GM21529 (cell line): Measurements from ENCODE around the gene CRYBG2.
"Not testable (repeated sequence)": the region's sequence is repeated elsewhere in the genome, so short reads cannot be mapped to it uniquely, and the experiment has no call there.

Source experiments
- ATAC-seq: cut with Tn5 transposase; IDR thresholded peaks from one replicate; pipeline ENCODE4 v1.9.1; 2021; ENCODE audit not compliant: unreplicated experiment

The CRYBG2 gene, protein sequence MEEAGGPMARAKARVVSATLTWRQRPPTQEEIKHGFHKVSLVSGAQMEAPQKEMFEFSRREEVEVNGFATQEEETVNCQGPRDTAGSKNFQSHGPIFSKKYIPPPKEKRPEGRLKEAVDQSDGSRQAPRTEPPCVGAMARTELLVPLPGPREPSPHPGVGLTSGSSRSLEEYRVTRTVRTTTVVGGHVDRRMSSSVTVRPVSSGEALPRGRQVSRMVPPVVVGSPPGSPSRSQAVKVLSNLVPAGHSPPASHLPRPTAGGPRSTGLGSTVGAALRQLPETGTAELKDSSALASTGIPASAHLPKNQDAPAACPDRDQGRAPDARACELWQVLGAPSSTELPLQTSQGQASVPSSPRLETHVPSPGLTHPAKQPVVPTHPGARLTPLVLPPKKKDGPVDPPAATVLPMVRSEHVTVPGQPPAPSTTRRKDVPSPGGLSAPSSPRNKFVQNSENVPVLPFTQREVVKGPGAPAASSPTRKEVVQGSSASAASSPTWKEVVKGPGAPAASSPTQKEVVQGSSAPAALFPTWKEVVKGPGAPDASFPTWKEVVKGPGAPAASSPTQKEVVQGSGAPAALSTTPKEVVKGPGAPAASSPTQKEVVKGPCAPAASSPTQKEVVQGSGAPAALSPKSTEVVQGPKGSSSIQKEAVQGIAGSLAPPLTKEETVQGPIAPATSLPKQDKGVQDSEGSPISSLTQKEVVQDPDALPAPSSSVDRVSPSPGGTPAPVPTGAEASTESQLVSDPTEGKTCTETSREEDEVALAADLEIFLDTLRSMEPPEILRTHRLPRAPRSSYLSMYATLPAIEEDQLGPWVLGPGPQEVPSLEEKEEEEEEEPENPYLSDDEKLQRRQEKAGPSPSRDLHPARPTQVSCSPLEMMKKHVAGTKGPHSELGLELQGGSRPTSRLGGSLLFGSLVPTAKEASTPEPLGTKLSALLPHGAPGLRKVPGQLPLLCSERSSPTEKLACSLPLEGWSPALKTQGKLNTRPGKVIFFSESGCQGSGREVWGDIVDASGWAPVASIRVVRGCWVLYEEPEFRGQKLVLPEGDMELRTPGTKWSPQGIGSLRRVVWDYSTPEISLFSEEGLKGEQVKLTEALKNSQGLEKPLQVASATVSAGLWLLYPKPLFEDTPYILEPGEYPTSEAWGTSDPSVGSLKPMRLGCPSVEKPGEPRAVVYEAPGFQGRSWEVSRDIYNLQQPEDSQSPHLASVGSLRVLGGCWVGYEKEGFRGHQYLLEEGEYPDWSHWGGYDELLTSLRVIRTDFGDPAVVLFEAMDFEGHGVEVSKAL (N-terminal part only)

DNA sequence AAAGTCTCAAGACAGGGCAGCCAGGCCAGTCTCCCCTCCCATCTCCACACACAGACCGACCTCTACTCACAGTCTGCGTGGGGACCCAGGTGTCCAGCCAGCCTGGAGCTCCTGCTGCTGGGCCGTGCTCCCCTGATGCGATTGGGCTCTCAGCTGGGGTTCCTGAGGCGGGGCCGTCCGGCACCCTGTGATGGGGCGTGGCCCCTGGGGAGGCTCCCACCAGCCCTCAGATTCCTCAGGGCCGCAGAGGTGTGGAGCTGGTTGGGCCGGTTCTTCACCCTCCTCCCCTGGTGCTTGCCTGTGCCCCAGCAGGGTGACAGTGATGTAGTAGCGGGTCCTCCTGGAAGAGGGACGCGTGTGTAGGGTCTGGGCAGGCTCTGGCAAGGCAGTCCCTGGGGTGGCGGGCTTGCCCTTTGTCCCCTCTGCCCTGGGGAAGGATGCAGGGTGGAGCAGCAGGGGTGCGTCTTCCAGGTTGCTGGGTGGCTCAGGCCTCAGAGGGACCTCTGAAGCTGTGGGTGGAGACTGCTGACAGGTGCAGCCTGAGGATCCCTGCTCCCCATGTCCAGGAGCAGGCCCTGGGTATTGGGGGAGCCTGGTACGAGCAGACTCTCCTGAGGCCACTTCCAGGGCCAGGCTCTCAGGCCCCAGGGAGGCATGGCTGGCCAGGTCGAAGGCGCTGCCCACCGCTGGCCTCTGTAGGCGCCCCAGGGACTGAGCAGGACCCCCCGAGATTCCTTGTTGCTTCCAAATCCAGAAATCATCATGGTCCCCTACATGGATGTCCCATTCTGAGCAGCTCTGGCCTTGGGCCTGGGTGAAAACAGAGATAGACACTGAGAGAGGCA lies at the start of gene CRYBG2:
Gene CRYBG2 (minus strand): TSS at position 155 of the 845 bp plus-strand sequence. CDS start 7,473 bp downstream, outside the sequence.
- no peak for ATAC-seq

DNA sequence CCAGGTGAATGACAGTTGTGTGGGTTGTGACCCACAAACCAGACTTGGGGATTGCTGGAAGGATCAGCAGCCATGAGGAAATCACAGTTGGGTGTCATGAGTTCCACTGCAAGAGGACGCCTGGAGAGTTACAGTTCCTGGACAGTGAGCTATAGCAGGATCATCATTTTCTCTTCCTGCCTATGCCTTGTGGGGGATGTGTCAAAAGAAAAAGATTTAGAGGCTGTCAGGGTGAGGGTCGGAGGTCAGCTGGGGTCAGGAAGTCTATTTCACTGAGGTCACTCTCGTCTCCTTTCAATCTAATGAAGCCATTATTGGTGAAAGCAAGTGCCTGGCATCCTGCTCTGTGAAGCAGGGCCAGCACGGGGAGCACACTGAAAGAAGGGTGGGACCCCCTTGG lies 49.7 kb upstream of the CRYBG2 start:
- ATAC-seq = no peak

DNA sequence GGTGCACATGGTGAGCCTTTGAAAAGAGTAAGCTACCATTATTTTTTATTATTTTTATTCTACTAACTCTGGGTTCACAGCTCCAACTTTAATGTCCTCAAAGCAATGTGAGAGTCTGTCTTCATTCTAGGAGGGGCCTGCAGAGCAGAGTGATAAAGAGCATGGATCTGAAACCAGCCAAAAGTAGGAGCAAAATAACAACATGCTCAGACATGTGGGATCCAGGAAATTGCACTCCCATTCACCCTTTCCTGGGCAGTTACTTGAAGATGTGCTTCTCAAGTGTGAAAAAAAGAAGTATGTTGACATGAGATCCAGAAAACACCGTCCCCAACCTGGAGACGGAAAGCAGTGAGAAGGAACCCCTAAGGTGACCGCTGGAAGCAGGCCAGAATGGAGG lies 48.0 kb upstream of the CRYBG2 start:
- ATAC-seq = no peak

DNA sequence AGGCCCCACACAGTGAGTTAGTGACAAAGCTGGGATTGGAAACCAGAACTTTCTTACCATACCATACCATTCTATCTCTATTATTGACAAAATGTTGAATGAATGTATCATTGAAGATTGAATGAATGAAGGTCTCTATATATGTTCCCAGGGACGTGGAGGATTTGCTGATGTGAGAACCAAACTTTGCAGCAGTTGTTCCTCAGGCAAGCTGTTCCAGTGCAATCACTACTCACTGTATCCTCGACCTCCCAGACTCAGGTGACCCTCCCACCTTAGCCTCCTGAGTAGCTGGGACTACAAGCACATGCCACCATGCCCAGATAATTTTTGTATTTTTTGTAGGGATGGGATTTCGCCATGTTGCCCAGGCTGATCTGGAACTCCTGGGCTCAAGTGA lies 45.1 kb upstream of the CRYBG2 start:
- no peak for ATAC-seq

DNA sequence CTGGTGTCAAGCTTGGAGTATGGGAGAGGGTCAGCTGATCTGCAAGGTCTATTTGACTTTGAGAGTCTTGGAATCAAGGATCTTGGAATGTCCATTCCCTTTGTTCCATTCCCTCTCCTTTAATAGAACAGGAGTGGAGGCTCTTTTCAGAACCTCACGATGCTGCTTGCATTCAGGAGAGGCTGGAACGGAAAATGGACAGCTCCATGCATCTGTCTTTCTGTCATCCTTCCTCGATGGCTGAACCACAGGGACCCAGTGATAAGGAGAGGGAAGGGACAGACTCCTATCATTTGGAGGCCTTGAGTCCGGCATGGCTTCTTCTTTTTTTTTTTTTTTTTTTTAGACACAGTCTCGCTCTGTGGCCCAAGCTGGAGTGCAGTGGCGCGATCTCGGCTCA lies 41.8 kb upstream of the CRYBG2 start:
- no peak for ATAC-seq

DNA sequence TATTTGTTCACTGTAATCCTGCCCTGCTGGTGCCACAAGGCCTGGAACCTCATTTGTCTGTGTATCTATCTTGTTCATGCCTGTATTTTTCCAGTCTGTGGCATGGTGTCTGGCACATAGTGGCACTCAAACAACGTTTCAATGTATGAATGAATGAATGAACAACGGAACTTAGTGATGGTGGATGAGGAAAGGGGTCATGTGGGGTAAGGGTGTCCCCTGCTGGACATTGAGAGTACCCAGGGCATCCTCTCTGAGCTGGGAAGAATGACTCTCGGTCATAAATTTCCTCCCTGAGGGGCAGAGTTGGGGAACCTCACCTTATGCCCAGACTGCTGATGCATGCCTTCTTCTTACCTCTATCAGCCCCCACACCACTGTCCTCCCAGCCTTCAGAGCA lies 37.5 kb upstream of the CRYBG2 start:
- ATAC-seq = no peak

DNA sequence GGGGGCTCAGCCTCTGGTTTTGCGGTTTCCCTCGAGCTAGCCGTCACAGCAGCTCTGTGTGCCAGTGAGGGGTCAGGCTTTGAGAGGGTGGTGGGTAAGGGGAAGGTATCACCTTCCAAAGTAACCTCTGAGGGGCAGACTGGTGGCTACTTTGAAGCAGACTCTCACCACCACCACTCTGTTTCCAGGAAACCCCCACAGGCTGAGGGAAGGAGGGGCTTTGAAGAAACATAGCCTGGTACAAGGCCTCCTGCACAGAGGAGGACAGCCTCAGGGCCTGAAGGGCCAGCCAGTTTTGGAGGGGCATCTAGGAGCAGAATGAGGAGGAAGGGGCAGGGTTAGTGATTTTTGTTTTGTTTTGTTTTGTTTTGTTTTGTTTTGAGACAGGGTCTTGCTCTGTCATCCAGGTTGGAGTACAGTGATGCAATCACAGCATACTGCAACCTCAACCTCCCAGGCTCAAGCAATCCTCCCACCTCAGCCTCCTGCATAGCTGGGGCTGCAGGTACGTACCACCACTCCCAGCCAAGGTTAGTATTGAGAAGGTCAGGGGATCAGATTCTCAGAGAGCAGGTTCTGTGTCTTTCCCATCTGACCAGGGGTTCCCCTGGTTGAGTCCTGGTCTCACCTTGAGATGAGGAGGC lies 35.8 kb upstream of the CRYBG2 start:
- ATAC-seq = no peak

DNA sequence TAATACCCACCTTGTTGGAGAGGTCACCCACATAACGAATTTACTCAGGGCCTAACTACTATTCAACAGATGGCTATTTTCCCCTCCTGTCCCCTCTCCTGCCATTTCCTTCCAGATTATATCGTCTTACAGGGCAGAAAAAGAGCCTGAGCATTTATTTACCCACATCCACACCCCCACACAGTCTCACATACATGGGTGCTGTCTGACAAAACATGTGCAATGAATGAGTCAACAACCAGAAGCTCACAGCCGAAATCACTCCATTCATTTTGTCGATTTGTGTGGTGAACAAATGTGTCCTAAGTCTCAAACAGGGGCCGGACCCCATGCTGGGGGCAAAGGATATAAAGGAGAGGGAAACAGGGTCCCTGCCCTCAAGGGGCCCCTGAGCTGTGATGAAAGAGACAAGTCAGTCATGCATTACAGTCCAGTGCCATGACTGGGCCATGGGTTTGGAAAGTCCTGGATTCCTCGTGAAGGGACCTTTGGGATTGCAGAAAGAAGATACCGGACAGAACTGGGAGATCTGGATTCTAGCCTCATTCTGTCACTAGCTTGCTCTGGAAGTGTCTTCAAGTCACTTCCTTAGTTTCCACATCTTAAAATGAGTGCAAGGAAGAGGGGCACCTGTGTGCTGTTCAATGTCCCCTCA lies 35.0 kb upstream of the CRYBG2 start:
- ATAC-seq = no peak

DNA sequence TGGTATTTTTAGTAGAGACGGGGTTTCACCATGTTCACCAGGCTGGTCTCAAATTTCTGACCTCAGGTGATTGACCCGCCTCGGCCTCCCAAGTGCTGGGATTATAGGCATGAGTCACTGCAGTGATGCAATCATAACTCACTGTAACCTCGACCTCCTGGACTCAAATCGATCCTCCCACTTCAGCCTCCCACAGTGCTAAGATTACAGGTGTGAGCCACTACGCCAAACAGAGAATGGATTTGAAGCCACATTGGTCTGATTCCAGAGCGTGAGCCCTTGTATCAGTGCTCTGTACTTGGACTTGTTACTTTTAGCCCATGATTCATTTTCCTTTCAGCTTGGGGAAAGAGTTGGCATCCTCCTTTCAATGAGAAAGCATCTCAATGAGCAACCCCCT lies 33.5 kb upstream of the CRYBG2 start:
- no peak for ATAC-seq

DNA sequence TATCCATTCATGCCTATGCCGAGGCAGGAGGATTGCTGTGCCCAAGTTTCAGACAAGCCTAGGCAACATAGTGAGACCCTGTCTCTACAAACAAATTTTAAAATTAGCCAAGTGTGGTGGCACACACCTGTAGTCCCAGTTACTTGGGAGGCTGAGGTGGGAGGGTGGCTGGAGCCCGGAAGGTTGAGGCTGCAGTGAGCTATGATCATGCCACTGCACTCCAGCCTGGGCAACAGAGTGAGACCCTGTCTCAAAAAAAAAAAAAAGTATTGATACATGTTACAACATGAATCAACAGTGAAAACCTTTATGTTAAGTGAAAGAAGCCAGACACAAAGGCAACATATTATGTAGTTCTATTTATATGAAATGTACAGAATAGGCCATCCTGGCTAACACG lies 31.1 kb upstream of the CRYBG2 start:
- ATAC-seq = not testable (repeated sequence)

DNA sequence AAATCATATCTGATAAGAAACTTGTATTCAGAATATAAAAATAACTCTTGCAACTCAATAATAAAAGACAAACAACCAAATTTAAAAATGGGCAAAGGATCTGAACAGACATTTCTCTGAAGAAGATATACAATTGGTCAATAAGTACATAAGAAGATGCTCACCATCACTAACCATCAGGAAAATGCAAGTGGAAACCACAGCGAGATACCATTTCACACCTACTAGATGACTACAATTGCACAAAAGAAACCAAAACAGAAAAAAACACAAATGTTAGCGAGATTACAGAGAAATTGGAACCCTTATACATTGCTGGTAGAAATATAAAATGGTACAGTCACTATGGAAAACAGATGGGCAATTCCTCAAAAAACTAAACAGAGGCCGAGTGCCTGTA lies 30.1 kb upstream of the CRYBG2 start:
- ATAC-seq = no peak

DNA sequence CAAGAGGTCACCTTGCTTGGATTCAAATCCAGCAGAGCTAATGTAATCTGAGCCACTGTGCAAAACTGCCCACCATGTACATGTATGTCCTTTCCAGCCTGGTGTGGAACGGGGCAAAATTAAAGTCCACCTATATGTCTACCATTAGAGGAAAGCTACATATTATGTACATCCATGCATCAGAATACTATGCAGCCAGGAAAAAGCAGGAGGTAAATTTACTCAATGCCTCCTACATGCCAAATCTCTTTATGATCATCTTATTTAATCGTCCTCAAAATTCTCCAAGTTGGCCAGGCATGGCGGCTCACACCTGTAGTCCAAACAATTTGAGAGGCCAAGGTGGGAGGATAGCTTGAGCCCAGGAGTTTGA lies 24.9 kb upstream of the CRYBG2 start:
- ATAC-seq = no peak

DNA sequence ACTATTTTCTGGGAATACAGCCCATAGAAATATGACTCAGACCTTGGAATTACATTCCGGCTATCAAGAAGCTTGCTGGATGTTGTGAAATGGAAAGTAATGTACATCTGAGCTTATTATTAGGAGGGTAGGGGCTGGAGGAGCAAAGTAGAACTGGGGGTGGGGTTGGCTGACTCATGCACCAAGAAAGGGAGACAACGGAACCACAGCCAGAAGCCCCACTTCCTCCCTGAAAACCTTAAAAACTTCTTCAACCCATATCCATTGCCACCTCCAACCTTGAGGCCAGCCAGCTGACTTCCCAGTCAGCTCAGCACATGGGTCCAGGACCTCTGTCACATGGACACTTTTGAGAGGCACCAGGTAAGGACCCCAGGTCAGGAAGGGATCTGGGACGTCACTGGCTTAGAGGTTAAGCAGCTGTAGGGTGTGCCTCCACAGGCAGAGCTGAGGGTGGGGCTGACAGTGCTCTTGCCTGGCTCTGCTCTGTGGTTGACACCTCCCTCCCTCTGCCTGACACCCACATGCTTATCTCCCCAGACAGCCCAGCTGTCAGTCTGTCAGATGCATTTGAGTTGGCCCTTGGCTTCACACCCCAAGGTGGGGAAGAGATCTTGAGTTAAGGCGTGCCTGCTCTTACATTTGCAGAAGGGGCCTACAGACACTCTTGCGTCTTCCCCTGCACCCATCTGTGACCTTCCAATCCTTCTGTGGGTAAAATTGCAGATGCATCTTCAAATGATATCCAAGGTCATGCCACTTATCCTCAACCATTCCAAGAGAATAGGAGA lies 24.4 kb upstream of the CRYBG2 start:
- peak; percentile 45 for ATAC-seq

DNA sequence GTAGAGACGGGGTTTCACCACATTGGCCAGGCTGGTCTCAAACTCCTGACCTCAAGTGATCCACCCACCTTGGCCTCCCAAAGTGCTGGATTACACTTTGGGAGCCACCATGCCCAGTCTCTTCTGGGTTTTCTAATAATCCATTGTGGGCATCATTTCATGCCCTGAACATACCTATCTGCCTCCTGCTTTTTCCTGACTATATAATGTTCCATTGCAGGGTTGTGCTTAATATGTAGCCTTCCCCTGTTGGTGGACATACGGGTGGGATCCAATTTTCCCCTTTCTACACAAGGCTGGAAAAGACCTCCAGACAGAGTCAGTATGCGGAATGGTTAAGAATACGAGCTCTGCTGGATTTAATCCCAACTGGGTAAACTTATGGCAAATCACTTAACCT lies 22.1 kb upstream of the CRYBG2 start:
- ATAC-seq = no peak

DNA sequence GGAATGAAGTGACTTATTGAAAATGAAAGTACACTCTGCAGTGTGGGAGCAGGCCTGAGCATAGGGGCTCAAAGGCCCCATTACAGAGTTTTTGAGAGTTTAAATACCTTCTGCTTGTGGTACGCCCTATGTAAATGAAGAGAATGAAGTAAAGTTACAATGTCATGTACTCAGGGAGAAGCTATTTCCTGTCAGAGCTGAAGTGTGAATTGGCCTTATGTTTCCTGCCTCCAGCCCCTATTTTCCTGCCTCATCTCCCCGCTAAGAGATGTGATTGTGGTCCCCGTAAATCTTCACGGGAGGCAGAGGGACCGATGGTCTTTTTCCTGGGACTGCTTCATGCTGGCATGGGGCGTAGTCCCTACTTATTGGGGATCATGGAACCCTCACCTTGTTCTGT lies 21.2 kb upstream of the CRYBG2 start:
- ATAC-seq = no peak

DNA sequence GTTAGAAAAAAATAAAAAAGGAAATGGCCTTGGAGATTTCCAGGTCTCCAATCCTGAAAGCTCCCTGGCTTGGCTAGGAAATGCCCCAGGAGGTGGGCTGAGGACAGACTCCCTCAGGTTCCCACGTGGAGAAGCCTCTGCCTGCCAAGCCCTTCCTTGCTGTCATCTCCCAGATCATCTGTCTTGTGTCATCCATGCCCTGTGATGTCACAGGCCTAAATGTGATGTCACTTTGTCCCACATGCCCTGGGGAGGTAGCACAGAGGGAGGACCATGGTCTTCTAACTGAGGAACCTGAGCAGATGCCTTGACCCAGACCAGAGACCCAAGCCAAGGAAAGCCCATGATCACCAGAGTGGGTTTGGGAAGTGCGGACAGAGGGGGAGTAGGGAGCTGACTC lies 20.4 kb upstream of the CRYBG2 start:
- not testable (repeated sequence) for ATAC-seq

DNA sequence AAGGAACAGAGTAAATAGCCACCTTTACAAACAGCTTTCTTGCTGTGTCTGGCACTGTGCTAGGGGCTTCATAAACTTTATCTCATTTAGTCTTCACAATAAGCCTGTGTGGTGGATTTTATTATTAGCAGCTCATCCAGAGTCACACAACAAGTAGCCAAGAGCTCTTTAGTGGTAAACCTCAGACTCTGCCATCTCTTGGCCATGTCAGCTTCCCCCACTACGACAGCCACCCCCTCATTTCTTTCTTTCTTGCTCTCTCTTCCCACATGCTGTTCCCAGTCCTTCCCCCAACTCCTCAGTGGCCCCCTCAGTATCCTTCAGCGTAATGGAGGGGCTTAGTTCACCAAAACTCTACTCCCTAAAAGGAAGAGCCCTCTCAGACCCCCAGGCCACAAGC lies 19.9 kb upstream of the CRYBG2 start:
- no peak for ATAC-seq

DNA sequence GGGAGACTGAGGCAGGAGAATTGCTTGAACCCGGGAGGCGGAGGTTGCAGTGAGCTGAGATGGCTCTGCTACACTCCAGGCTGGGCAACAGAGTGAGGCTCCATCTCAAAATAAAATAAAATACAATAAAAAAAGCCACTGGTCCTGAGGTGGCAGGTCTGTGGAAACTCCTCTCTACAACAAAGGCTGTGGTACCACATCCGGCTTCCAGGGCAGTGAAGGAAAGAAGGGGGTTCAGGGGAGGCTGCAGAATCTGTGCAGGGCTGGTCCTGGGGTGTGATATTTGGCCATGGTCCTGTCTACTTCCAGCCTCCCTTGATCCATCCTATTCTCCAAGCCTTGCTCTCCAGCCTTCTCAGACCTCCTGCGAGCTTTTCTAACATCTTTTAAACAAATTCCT lies 19.4 kb upstream of the CRYBG2 start:
- no peak for ATAC-seq

DNA sequence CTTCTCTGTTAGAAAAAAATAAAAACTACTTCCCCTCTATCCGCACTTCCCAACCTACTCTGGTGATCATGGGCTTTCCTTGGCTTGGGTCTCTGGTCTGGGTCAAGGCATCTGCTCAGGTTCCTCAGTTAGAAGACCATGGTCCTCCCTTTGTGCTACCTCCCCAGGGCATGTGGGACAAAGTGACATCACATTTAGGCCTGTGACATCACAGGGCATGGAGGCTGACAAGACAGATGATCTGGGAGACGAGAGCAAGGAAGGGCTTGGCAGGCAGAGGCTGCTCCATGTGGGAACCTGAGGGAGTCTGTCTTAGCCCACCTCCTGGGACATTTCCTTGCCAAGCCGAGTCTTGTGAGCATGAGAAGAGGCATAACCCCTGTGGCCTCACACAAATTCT lies 18.7 kb upstream of the CRYBG2 start, which contains the start of gene ZNF683:
Gene ZNF683 (minus strand): TSS at position 140 of the 400 bp plus-strand sequence. CDS start 4,179 bp downstream, outside the sequence.
- not testable (repeated sequence) for ATAC-seq
